ENCODE results near the gene METTL21C. TPM values are rescaled to one million over a fixed set of nuclear protein-coding genes. Genes with fewer than 3 reads are reported as not detected.

METTL21C gene
- total RNA-seq, 1 donor from 2014 or later: not detected

- Histone ChIP-seq H3K27me3 (ENCODE audit: control insufficient read depth, insufficient read depth, low read length) (no peaks in the 10 kb centered on the region), H3K36me3 (ENCODE audit: control insufficient read depth, insufficient read depth, low read length) (no peaks in the 10 kb centered on the region), H3K4me3 (ENCODE audit: low read depth, low read length) (no peak overlapping the region)
- DNase-seq (ENCODE audit: low read depth) (peak; percentile 57), FAIRE-seq (no peak)
- no peak for TF ChIP-seq CTCF (IDR thresholded peaks at IDR 0.05; ENCODE audit: insufficient read depth, low read length, severe bottlenecking)
These were observed 27.0 kb upstream of the METTL21C start for GRCh38 chr13:102721800-102722231.

- FAIRE-seq: no peak
These were observed 23.9 kb upstream of the METTL21C start for GRCh38 chr13:102718746-102719145.

GRCh38 chr13:102715447-102715846 is 20.6 kb upstream of the METTL21C start:
- no peaks in the 10 kb centered on the region for H3K36me3 ChIP-seq (ENCODE audit: control insufficient read depth, insufficient read depth, low read length)
- H3K27me3 ChIP-seq (ENCODE audit: control insufficient read depth, insufficient read depth, low read length): no peaks in the 10 kb centered on the region
- TF ChIP-seq CTCF (IDR thresholded peaks at IDR 0.05; ENCODE audit: insufficient read depth, low read length, severe bottlenecking): no peak
- FAIRE-seq: no peak
- DNase-seq (ENCODE audit: low read depth): no peak
- no peak overlapping the region for H3K4me3 ChIP-seq (ENCODE audit: low read depth, low read length)

More at GRCh38 chr13:102718746-102719145, 23.9 kb upstream of the METTL21C start:
- H3K36me3 ChIP-seq (ENCODE audit: control insufficient read depth, insufficient read depth, low read length): no peaks in the 10 kb centered on the region
- TF ChIP-seq CTCF (IDR thresholded peaks at IDR 0.05; ENCODE audit: insufficient read depth, low read length, severe bottlenecking): no peak
- H3K27me3 ChIP-seq (ENCODE audit: control insufficient read depth, insufficient read depth, low read length): no peaks in the 10 kb centered on the region
- no peak for DNase-seq (ENCODE audit: low read depth)
- no peak overlapping the region for H3K4me3 ChIP-seq (ENCODE audit: low read depth, low read length)

GRCh38 chr13:102710261-102710679 is 15.4 kb upstream of the METTL21C start:
- DNase-seq (ENCODE audit: low read depth) (peak; percentile 73), FAIRE-seq (no peak)
- TF ChIP-seq CTCF (IDR thresholded peaks at IDR 0.05; ENCODE audit: insufficient read depth, low read length, severe bottlenecking): no peak
- Histone ChIP-seq H3K4me3 (ENCODE audit: low read depth, low read length) (no peak overlapping the region), H3K27me3 (ENCODE audit: control insufficient read depth, insufficient read depth, low read length) (no peaks in the 10 kb centered on the region), H3K36me3 (ENCODE audit: control insufficient read depth, insufficient read depth, low read length) (no peaks in the 10 kb centered on the region)

- FAIRE-seq: peak; percentile 97
- DNase-seq (ENCODE audit: low read depth): peak; percentile 51
- no peak for TF ChIP-seq CTCF (IDR thresholded peaks at IDR 0.05; ENCODE audit: insufficient read depth, low read length, severe bottlenecking)
- Histone ChIP-seq H3K27me3 (ENCODE audit: control insufficient read depth, insufficient read depth, low read length) (no peaks in the 10 kb centered on the region), H3K4me3 (ENCODE audit: low read depth, low read length) (no peak overlapping the region), H3K36me3 (ENCODE audit: control insufficient read depth, insufficient read depth, low read length) (no peaks in the 10 kb centered on the region)
These were observed 14.7 kb upstream of the METTL21C start for GRCh38 chr13:102709536-102709935.

GRCh38 chr13:102708991-102709390 is 14.1 kb upstream of the METTL21C start:
- H3K27me3 ChIP-seq (ENCODE audit: control insufficient read depth, insufficient read depth, low read length): no peaks in the 10 kb centered on the region
- no peaks in the 10 kb centered on the region for H3K36me3 ChIP-seq (ENCODE audit: control insufficient read depth, insufficient read depth, low read length)
- DNase-seq (ENCODE audit: low read depth) (no peak), FAIRE-seq (no peak)
- no peak overlapping the region for H3K4me3 ChIP-seq (ENCODE audit: low read depth, low read length)
- TF ChIP-seq CTCF (IDR thresholded peaks at IDR 0.05; ENCODE audit: insufficient read depth, low read length, severe bottlenecking): no peak

Data from bronchial epithelial cell (primary cell).